ENCODE measurements around the gene PLXNB1. TPM values are rescaled to one million over a fixed set of nuclear protein-coding genes. Genes with fewer than 3 reads are reported as not detected.

PLXNB1 gene
- total and polyA plus RNA-seq, 12 donors: 3.4 to 115 (median 13.7) TPM

DNA sequence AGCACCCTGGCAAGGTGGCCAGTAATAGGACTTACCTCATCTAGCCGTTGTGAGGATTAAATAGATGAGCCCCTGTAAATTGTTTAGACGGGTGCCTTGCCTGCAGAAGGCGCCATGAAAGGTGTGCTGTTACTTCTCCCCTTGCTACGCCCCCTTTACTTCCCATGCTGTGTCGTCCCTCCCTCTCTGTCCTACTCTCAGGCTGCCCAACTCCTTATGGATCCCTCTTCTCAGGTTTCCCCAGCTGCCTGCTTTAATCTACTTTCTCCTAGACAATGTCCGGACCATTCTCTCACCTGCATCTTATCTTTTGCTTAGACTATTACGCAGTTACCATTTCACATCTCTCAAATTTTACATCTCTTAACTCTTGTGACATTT lies 59.6 kb downstream of the PLXNB1 start:
- Histone ChIP-seq H3K27ac (no peak overlapping the region), H3K4me1 (replicated peaks in 1 of 2) (no peaks in the 10 kb centered on the region), H3K9me3 (replicated peaks in 1 of 3) (no peaks in the 10 kb centered on the region), H3K36me3 (replicated peaks in 1 of 2) (no peaks in the 10 kb centered on the region), H3K27me3 (no peaks in the 10 kb centered on the region), H3K4me3 (no peak overlapping the region)
- no peak for DNase-seq
- intact Hi-C loops (cut with DNase I): no loop called here
- TF ChIP-seq, protein P1, sequence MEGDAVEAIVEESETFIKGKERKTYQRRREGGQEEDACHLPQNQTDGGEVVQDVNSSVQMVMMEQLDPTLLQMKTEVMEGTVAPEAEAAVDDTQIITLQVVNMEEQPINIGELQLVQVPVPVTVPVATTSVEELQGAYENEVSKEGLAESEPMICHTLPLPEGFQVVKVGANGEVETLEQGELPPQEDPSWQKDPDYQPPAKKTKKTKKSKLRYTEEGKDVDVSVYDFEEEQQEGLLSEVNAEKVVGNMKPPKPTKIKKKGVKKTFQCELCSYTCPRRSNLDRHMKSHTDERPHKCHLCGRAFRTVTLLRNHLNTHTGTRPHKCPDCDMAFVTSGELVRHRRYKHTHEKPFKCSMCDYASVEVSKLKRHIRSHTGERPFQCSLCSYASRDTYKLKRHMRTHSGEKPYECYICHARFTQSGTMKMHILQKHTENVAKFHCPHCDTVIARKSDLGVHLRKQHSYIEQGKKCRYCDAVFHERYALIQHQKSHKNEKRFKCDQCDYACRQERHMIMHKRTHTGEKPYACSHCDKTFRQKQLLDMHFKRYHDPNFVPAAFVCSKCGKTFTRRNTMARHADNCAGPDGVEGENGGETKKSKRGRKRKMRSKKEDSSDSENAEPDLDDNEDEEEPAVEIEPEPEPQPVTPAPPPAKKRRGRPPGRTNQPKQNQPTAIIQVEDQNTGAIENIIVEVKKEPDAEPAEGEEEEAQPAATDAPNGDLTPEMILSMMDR (IDR thresholded peaks at IDR 0.05): no peak
- no peak for TF ChIP-seq POLR2A (IDR thresholded peaks at IDR 0.05)
- WGBS, 4 donors: 81 to 90% (median 86%) methylated on average over 7 of the region's 7 CpGs

DNA sequence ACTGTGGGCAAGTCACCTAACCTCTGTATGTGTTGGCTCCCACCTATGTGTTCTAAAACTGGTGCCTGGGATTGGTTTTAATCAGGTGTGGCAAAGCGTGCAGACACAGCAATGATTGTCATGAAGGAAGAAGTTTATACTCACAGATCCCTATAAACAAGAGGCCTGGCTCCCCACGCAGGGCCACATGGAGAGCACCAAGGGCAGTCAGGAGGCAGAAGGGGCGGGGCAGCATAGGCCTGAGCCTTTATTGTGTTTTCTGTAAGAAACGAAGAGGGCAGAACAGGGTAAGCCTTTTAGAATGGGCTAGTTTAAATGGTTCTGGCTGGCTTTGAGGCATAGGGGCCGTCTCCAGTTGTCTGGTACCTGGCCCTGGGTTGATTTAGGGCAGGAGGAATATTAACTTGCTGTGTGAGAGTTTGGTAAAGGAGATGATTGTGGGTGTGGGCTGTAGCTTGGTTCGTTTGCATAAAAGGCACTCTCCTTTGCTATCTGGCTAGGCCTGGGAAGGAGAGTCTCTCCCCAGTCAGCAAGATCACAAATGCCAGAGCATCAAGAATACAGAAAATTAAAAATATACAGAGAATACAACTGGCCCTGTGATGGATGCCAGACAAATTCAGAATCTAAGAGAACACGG lies 60.1 kb downstream of the PLXNB1 start:
- TF ChIP-seq POLR2A (IDR thresholded peaks at IDR 0.05): no peak
- TF ChIP-seq, protein P1 (IDR thresholded peaks at IDR 0.05): no peak
- no peaks in the 10 kb centered on the region for H3K36me3 ChIP-seq (replicated peaks in 1 of 2)
- peak in 1 of 7 donors; percentile 2 for DNase-seq
- 65 to 72% (median 68%) methylated on average over 7 of the region's 7 CpGs for WGBS, 4 donors
- no peaks in the 10 kb centered on the region for H3K4me1 ChIP-seq (replicated peaks in 1 of 2)
- no peaks in the 10 kb centered on the region for H3K27me3 ChIP-seq
- intact Hi-C loops (cut with DNase I): no loop called here
- no peaks in the 10 kb centered on the region for H3K9me3 ChIP-seq (replicated peaks in 1 of 3)
- H3K4me3 ChIP-seq: no peak overlapping the region
- H3K27ac ChIP-seq: no peak overlapping the region

DNA sequence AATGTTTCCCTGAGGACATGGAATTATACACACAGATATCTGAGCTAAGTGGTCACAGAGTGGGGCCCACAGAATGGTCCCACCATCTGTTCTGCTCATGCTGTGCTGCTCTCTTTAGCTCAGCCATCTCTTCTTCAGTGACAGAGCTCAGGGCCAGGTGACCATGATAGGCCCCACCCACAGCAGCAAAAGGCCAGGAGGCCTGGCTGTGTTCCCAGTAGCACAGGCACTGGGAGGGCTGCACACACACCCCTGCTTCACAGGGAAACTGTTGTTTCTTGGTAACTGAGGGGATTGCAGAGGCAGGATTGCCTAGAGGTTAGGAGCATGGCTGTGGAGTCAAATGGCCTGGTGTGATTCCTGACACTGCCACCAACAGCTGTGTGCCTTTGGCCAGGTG lies 62.7 kb downstream of the PLXNB1 start:
- peak in 5 of 7 donors; percentile 10 to 66 (median 27) for DNase-seq
- Histone ChIP-seq H3K36me3 (replicated peaks in 1 of 2) (no peaks in the 10 kb centered on the region), H3K27me3 (no peaks in the 10 kb centered on the region), H3K27ac (no peak overlapping the region), H3K4me1 (replicated peaks in 1 of 2) (no peaks in the 10 kb centered on the region), H3K9me3 (replicated peaks in 1 of 3) (no peaks in the 10 kb centered on the region), H3K4me3 (no peak overlapping the region)
- intact Hi-C loops (cut with DNase I): no loop called here
- no peak for TF ChIP-seq POLR2A (IDR thresholded peaks at IDR 0.05)
- TF ChIP-seq, protein P1 (IDR thresholded peaks at IDR 0.05): no peak

DNA sequence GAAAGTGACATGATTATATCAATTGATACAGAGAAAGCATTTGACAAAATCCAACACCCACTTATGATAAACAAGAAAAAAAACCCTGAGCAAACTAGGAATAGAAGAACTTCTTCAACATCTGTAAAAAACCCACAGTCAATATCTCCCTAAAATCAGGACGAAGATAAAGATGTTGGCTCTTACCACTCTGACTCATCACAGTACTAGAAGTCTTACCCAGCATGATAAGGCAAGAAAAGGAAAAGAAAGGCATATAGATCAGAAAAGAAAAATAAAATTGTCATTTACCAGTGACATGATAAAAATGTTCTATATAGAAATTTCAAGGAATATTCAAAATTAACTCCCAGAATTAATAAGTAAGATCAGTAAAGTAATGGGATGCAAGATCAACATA lies 65.0 kb downstream of the PLXNB1 start:
- no peak for TF ChIP-seq POLR2A (IDR thresholded peaks at IDR 0.05)
- TF ChIP-seq, protein P1 (IDR thresholded peaks at IDR 0.05): no peak
- no peak overlapping the region for H3K27ac ChIP-seq
- peaks cover 0 to 4% (median 0%) of the 10 kb centered on the region in 3 donors for H3K9me3 ChIP-seq (replicated peaks in 1 of 3)
- no peak for DNase-seq
- H3K4me3 ChIP-seq: no peak overlapping the region
- H3K36me3 ChIP-seq (replicated peaks in 1 of 2): no peaks in the 10 kb centered on the region
- intact Hi-C loops (cut with DNase I): no loop called here
- whole genome bisulfite sequencing, 4 donors: 36 to 52% (median 46%) methylated on average over 1 of the region's 1 CpG
- no peaks in the 10 kb centered on the region for H3K4me1 ChIP-seq (replicated peaks in 1 of 2)
- H3K27me3 ChIP-seq: no peaks in the 10 kb centered on the region
